HG02870 (cell line): ENCODE measurements around the gene NETO1.

ENCODE experiments used
- ATAC-seq: cut with Tn5 transposase; IDR thresholded peaks from one replicate; pipeline ENCODE4 v1.9.1; 2021; ENCODE audit warnings: mild to moderate bottlenecking, moderate library complexity; ENCODE audit not compliant: unreplicated experiment

Gene NETO1

GRCh38 chr18:72867746-72868584 is at the start of gene NETO1:
Gene NETO1, minus strand, starts transcription at chr18:72867987. Its CDS starts 696 bp downstream, at chr18:72867291.
- ATAC-seq, result no peak

- ATAC-seq, result no peak
These were observed 42.3 kb upstream of the NETO1 start for GRCh38 chr18:72910045-72910444.

DNA sequence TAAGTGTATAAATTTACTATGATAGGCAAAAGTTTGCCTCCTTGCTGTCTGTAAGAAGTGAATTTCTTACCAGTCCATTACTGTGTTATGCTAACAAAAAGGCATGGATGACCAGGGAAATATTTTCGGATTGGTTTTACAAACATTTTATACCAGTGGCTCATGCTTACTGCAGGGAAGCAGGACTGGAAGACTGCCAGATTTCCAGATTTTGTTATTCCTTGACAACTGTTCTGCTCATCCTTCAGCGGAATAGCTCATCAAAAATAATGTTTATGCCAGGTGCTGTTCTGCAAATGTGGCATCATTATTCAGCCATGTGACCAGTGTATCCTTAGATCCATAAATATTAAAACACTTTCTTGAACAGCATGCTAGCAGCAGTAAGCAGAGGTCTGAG is 40.4 kb upstream of the NETO1 start:
- no peak for ATAC-seq

DNA sequence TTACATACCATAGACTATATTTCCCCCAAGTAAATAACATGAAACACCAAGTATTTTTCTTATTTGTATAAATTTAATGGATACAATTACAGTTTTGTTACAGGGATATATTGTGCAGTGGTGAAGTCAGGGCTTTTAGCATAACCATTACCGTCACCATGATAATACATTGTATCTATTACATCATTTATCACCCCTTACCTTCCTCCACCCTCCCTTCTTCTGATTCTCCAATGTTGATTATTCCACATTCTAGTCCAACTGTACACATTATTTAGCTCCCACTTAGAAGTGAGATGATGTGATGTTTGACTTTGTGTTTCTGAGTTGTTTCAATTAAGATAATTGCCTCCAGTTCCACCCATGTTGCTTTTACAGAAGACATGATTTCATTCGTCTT is 35.2 kb upstream of the NETO1 start:
- ATAC-seq, result no peak

GRCh38 chr18:72899338-72899737 is 31.6 kb upstream of the NETO1 start:
- ATAC-seq, result no peak

- ATAC-seq, result no peak
These were observed 31.1 kb upstream of the NETO1 start for GRCh38 chr18:72898870-72899269.

DNA sequence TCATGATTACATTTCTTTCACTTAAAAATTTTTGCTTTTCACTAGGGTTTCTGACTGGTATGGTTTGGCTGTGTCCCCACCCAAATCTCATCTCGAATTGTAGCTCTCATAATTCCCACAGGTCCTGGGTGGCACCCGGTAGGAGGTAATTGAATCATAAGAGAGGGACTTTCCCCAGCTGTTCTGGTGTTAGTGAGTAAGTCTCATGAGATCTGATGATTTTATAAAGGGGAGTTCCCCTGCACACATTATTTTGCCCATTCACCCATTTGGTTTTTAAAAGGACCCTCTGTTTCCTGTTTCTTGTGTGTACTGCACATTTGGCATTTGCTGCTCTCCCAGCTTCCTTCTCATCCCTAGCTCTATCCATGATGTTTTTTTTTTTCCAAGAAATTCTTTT is 27.8 kb upstream of the NETO1 start:
- no peak for ATAC-seq

DNA sequence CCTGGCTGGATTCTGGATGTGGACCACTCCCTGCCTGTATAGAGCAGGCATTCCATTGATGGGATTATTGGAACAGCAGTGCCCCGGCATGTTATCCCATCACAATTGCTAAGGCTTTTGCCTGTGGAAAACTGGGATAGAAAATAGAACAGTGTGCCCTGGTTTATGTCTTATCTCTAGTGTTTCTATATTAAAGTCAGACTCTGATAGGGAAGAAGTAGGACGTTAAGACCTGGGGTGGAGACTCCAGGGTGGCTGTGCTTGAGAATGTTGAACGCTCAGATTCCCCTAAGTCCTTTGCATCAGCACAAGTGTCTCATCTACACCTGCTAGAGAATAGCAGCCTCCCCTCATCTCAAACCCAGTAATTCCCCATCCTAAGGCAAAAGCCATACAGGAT is 10.8 kb upstream of the NETO1 start:
- no peak for ATAC-seq

DNA sequence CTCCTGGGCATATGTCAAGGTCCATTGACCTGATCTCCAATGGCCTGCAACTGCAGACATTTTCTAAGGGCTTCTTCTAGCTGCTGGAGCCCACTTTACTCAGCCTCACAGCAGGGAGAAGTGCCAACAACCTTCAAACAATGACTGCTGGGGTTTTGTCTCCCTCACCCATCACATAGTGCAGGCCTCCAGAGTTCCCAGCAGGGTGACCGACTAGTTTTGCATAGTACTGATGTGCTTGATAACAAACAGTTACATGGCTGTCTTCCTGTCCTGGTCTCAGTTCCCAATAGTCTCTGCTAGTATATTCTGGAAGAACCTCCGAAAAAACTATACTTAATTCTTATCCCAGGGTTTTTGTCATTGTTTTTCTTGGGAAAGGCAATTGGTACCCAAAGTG is 10.4 kb upstream of the NETO1 start:
- ATAC-seq, result no peak

DNA sequence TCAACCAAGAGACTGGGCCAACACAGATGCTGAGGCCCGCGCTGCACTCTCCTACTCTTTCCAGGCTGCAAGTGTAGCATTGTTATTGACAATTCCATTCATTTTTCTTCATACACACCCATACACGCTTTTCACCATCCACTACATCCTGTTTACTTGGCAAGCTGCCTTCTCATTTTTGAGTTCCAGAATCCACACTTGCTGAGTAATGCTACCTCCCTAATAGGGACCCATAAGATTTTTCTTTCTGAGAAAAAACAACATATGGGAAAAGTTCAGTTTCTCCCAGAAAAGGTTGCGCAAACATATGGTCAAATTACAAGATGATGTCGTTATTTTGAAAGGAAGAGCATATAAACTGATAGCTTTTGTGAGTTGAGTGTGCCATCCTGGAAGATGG is 3.3 kb upstream of the NETO1 start:
- no peak for ATAC-seq

DNA sequence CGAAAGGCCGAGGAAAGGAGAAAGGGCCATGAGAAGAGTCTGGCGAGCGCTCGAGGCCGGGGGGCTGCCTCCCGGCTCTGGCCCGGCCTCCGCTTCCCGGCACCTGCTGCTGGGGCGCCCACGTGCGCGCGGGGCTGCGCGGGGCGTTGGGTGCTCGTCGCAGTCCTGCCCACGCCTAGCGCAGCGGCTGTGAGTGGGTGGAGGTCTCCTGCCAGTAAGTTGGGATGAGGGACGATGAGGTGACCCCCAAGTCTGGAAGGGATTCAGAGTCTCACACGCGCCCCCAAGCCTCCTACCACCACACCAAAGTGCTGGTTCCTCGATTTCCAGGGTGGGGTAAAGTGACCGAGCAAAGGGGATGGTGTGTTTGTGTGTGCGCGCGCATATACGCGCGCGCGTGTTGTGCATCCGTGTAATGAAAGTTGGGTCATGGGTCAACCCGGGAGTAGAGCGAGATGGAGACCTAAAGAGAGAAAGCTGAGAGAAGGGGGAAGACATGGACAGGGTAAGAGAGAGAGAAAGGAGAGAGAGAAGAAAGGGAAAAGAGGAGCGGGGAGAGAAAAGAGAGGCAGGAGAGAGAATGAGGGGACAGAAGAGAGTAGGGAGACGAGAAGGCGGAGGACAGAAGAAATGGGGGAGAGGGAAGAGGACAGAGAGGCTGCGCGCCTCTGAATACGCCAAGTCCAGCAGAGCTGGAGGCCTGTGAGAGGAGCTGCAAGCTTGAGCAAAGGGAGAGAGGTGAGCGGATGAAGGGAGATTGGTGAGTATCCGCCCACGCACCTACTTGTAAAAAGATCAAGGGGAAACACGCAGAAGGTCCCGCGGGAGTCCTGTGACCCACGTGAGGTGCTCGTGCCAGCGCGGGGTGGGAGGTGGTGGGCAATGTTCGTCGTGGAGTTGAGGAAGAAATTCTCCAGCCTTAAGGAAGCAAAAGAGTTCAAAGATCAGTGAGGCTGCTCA is 1.7 kb upstream of the NETO1 start:
- no peak for ATAC-seq

GRCh38 chr18:72868585-72869225 is 918 bp upstream of the NETO1 start:
- ATAC-seq, result no peak

- no peak for ATAC-seq
These were observed 664 bp downstream of the NETO1 start for GRCh38 chr18:72866901-72867745.

DNA sequence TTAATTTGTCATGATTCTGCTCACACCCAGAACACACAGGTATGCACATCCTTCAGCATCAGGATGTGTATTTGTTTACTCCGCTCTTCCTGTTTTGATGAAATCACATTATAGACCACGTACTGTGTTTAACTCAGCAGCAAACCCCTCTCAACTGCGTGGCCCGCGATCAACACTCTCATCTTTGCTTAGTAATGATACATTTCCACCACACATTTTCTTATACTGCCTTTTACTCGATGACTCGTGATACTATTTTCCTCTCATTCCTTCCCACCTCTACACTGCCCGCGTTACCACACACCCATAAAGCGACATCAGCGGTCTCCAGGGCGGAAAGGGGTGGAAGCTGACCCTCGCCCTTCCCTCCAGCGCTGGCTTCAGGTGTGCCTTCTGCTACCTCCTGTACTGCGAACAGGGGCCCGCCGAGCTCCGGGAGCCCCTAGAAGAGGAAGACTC is 1.3 kb downstream of the NETO1 start:
- ATAC-seq, result no peak

- no peak for ATAC-seq
These were observed 4.0 kb downstream of the NETO1 start for GRCh38 chr18:72863754-72864153.

DNA sequence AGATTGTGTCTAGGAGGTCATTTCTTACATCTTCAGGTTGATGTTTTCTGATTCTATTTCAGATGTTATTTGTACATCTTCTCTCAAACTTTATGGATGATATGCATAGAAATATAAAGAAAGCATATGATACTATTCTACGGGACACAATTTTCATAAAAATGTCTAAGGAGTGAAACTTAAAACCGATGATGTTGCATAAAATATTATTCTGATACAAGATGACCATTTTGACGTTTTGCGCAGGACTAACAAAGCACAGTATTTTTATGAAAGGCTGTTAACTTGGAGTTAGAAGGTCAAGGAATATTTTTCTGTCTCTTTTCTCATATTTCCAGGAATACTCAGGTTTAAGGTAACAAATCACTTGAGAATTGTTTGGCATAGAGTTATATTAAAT is 8.7 kb downstream of the NETO1 start:
- ATAC-seq, result no peak

- ATAC-seq, result no peak
These were observed 18.1 kb downstream of the NETO1 start for GRCh38 chr18:72849671-72850070.

DNA sequence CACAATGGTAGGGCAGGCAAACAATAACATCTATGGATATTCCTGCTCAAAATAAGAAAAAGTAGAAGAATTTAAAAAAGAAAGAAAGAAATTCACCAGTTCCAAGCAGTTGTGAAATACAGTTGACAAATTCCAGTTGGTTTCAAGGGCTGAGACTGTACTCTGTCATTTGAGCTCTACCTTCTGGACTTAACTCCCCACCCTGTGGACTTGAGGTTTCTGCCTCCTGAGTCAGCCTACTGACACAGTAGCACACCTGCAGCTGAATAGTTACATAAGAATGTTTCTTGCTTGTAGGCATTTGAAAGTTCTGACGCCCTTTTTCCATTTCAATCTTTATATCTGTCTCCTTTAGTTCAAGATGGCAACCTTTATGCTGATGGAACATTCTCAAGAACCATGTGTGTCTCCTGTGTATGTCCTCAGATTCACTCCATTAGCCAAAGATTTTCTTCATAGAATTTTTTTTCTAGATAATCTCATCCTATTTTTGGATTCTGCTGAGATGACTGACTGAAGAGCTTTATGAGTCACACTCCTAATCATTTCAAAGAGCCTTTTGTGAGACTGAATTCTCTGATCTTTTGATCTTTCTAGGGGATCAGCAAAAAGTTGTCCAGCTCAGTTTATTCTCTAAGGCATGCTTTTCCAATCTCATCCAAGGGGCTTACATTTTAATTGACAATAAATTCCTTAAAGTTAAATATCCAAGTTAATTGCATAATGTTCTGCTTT is 19.1 kb downstream of the NETO1 start:
- ATAC-seq, result no peak

- no peak for ATAC-seq
These were observed 20.0 kb downstream of the NETO1 start for GRCh38 chr18:72847771-72848170.
